Neural crest cell (in vitro differentiated cells): ENCODE measurements around the gene DEFB110. TPM values are rescaled to one million over a fixed set of nuclear protein-coding genes. Genes with fewer than 3 reads are reported as not detected.

Experiments
- DNase-seq: peaks from one replicate; pipeline ENCODE4 v3.0.0; 2021; ENCODE audit warnings: low read depth, mixed read lengths, low spot score
- H3K27ac Mint-ChIP-seq: one replicate; pipeline ENCODE4 v1.8.0; 2021; ENCODE audit warnings: mild to moderate bottlenecking, mixed read lengths; ENCODE audit not compliant: unreplicated experiment
- H3K27me3 Mint-ChIP-seq: 2 replicates; pipeline ENCODE4 v1.8.0; 2021; ENCODE audit warnings: low read depth, mild to moderate bottlenecking, mixed read lengths
- H3K36me3 Mint-ChIP-seq: 2 replicates; pipeline ENCODE4 v1.8.0; 2021; ENCODE audit warnings: low read depth, mild to moderate bottlenecking, mixed read lengths
- H3K4me1 Mint-ChIP-seq: 2 replicates; pipeline ENCODE4 v1.8.0; 2021; ENCODE audit warnings: mixed read lengths
- H3K4me3 Mint-ChIP-seq: one replicate; pipeline ENCODE4 v1.8.0; 2021; ENCODE audit warnings: mild to moderate bottlenecking, mixed read lengths
- H3K9me3 Mint-ChIP-seq: 2 replicates; pipeline ENCODE4 v1.8.0; 2021; ENCODE audit warnings: mixed read lengths
- long read RNA-seq: library from polyadenylated mRNA; unstranded; transcript quantifications from one replicate; pipeline ENCODE4 v2.0.0, GENCODE V29; 2020
- total RNA-seq: library from RNA; stranded (reverse); gene quantifications from 2 replicates; pipeline ENCODE4 v1.2.1, GENCODE V29; 2021
- TF ChIP-seq, protein P1 (sequence below): fragments of 200-600 bp; sonication (generic); conservative IDR thresholded peaks from 2 replicates; pipeline ENCODE4 v1.5.0; 2021; ENCODE audit warnings: antibody characterized with exemption, mild to moderate bottlenecking

Gene DEFB110
- total RNA-seq = not detected in 2 replicates
- long read RNA-seq = 0 reads

DNA sequence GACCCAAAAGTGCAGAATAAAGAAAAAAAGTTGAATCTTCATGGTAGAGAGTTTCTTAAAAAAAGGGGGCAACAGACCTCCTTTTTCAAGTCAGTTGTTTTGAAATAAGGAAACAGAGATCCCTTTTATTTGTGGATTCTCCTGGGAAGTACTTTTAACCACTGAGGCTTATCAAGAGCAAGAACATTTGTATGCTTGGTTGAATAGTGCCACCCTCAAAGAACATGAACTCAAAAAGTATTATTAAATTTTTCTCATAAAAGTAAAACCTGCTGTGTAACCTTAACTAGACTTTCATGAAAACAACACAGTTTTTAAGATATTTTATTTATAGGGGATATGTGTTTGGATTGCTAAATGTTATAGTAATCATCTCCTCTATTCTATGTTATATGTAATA, at the start of gene DEFB110:
Gene DEFB110 (minus strand): TSS at position 101 of the 400 bp plus-strand sequence. CDS start 59 bp downstream, at position 42.
- Mint-ChIP-seq H3K27me3 (no peaks in the 10 kb centered on the region), H3K9me3 (no peaks in the 10 kb centered on the region), H3K27ac (no peak within 1 kb of the TSS), H3K4me1 (no peaks in the 10 kb centered on the region), H3K4me3 (no peak within 1 kb of the TSS), H3K36me3 (no peaks in the 10 kb centered on the region)
- TF ChIP-seq, protein P1, sequence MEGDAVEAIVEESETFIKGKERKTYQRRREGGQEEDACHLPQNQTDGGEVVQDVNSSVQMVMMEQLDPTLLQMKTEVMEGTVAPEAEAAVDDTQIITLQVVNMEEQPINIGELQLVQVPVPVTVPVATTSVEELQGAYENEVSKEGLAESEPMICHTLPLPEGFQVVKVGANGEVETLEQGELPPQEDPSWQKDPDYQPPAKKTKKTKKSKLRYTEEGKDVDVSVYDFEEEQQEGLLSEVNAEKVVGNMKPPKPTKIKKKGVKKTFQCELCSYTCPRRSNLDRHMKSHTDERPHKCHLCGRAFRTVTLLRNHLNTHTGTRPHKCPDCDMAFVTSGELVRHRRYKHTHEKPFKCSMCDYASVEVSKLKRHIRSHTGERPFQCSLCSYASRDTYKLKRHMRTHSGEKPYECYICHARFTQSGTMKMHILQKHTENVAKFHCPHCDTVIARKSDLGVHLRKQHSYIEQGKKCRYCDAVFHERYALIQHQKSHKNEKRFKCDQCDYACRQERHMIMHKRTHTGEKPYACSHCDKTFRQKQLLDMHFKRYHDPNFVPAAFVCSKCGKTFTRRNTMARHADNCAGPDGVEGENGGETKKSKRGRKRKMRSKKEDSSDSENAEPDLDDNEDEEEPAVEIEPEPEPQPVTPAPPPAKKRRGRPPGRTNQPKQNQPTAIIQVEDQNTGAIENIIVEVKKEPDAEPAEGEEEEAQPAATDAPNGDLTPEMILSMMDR = no peak
- DNase-seq = no peak

DNA sequence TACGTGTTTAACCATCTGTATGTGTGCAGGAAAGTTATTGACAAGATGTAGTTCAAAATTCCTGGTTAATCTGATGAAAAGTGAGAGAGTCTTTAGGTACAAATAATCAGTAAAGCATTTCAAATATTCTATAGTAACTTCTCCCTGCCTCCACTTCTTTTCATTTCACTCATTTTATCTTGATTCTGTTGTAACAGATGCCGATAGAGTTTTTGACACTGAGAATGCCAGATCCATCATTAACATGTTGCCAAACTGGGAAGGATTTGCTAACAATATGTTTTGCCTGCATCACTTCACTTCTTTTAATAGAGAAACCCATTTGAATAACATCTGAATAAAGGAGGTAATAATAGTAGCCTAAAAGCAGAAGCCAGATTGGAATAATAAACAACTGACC, 48.3 kb upstream of the DEFB110 start:
- no peaks in the 10 kb centered on the region for H3K4me1 Mint-ChIP-seq
- no peak overlapping the region for H3K4me3 Mint-ChIP-seq
- H3K27ac Mint-ChIP-seq = no peak overlapping the region
- peaks cover 8% of the 10 kb centered on the region for H3K27me3 Mint-ChIP-seq
- H3K36me3 Mint-ChIP-seq = no peaks in the 10 kb centered on the region
- H3K9me3 Mint-ChIP-seq = peaks cover 2% of the 10 kb centered on the region
- DNase-seq = no peak
- TF ChIP-seq, protein P1 = no peak

DNA sequence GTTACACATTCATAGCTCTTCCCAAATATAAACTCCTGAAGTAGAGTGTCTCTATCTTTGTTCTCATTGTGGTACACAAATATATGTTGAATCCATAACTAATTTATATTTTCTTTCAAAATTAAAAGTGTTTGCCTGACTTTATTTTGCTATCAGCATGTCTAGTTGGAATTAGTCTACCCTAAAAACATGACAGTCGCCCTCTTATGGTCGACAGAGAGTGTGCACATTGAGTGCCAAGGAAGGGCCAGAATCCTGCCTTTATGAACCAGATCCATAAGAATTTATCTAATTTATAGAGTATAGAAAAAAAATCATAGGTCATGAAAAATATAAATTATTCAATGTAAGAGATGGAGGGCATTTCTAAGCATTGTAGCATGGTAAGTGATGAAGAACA, 40.3 kb upstream of the DEFB110 start:
- no peak for DNase-seq
- Mint-ChIP-seq H3K9me3 (no peaks in the 10 kb centered on the region), H3K27me3 (no peaks in the 10 kb centered on the region), H3K4me1 (no peaks in the 10 kb centered on the region), H3K4me3 (no peak overlapping the region), H3K27ac (no peak overlapping the region), H3K36me3 (no peaks in the 10 kb centered on the region)
- TF ChIP-seq, protein P1 = peak; percentile 58

DNA sequence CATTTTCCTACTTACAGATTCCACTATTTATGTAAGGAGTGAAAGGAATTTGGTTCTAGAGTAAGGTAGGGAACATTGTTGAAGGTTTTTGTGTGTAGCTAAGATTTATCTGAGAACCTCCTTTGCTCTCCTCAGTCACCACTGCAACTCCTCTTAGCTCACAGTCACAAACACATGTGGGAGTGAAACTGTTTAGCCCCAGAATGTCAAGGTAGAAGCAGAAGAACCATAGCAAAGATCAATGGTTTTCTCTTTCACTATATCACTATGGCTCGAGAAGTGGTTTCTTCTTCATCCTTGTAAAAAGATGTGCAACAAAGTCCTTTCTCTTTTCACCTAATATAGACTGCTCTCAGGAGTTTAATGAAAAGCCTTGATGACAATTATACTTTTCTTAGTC, 34.4 kb upstream of the DEFB110 start:
- Mint-ChIP-seq H3K4me3 (no peak overlapping the region), H3K9me3 (no peaks in the 10 kb centered on the region), H3K27me3 (no peaks in the 10 kb centered on the region), H3K27ac (no peak overlapping the region), H3K36me3 (no peaks in the 10 kb centered on the region), H3K4me1 (no peaks in the 10 kb centered on the region)
- TF ChIP-seq, protein P1 = no peak
- no peak for DNase-seq

DNA sequence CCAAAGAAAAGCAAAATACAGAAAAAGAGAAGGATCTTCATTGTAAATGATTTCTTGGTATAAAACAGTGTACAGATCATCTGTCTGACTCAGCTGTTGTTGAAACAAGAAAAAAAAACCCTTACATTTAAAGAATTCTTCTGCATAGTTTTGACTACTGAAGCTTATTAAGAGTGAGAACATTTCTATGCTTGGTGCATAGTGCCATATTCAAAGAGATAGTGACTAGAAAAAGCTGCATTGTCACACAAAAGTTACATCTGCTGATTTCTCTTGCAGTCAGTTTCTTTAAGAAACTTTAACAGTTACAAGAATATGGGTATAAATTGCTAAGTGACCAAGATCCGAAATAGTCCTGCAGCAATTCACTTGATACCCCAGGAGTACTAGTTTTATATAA, 28.0 kb upstream of the DEFB110 start, which contains the start of gene DEFB112:
Gene DEFB112 (minus strand): TSS at position 101 of the 400 bp plus-strand sequence. CDS start 60 bp downstream, at position 41.
- H3K9me3 Mint-ChIP-seq = no peaks in the 10 kb centered on the region
- H3K36me3 Mint-ChIP-seq = no peaks in the 10 kb centered on the region
- DNase-seq = no peak
- no peak within 1 kb of the TSS for H3K27ac Mint-ChIP-seq
- TF ChIP-seq, protein P1 = no peak
- no peaks in the 10 kb centered on the region for H3K4me1 Mint-ChIP-seq
- no peaks in the 10 kb centered on the region for H3K27me3 Mint-ChIP-seq
- no peak within 1 kb of the TSS for H3K4me3 Mint-ChIP-seq
